PFSK-1 (cell line): ENCODE measurements around the gene TP53TG5.

Experiments
- REST ChIP-seq, 2 experiments: IDR thresholded peaks; 2 replicates each; pipeline versions ENCODE4 v1.6.1 to v1.8.0; 2011 to 2012; ENCODE audit warnings: low read depth in 2 of 2, low read length in 2 of 2, control low read depth in 1 of 2, inconsistent platforms in 1 of 2, mild to moderate bottlenecking in 1 of 2, moderate library complexity in 1 of 2; ENCODE audit not compliant: insufficient read depth in 1 of 2
- TAF1 ChIP-seq: IDR thresholded peaks from 2 replicates; pipeline ENCODE4 v1.6.1; 2012; ENCODE audit warnings: low read length, control low read depth, borderline replicate concordance; ENCODE audit not compliant: insufficient read depth

GRCh38 chr20:45336530-45337366 is 41.4 kb downstream of the TP53TG5 start:
- TF ChIP-seq REST (IDR thresholded peaks at IDR 0.05; ENCODE audit: insufficient read depth in 1 of 2, low read depth in 2 of 2, low read length in 2 of 2) (no peak), TAF1 (no peak)
